Endothelial cell of umbilical vein (primary cell): ENCODE measurements around the gene PTER. TPM values are rescaled to one million over a fixed set of nuclear protein-coding genes. Genes with fewer than 3 reads are reported as not detected.

Experiments used
- BruUV-seq: library from RNA; stranded (reverse); fragments of 400-500 nt; replicated peaks from 2 replicates; lab custom pipeline; 2021; lab: Mats Ljungman, UMichigan
- CTCF ChIA-PET: fragments of 300-600, 350-600 bp; sonication (Branson Sonifier 250); formaldehyde crosslinking; loops from one replicate; lab custom pipeline; 2021; ENCODE audit warnings: antibody characterized with exemption, inconsistent platforms; lab: Charles Lee
- POLR2A ChIA-PET: fragments of 300-600, 350-600 bp; sonication (Branson Sonifier 250); formaldehyde crosslinking; loops from one replicate; lab custom pipeline; 2021; ENCODE audit warnings: antibody characterized with exemption, inconsistent platforms; lab: Charles Lee
- DNase-seq: peaks from one replicate; pipeline ENCODE4 v3.0.0-alpha.2; 2011; ENCODE audit warnings: low read depth, low spot score
- FAIRE-seq: peaks from 2 replicates; lab custom pipeline; 2011; peaks lifted over from hg19 to GRCh38; lab: Jason Lieb, UNC
- H2AFZ ChIP-seq: 2 replicates; pipeline ENCODE4 v1.6.0; 2012; ENCODE audit warnings: low read depth, low read length, control low read depth, inconsistent platforms
- H3K27ac ChIP-seq: 2 replicates; pipeline ENCODE4 v1.5.1; 2011; ENCODE audit warnings: low read depth, mild to moderate bottlenecking, control low read depth, low read length, moderate library complexity; ENCODE audit not compliant: insufficient read depth
- H3K27me3 ChIP-seq, 2 experiments: 2 replicates each; pipeline versions ENCODE4 v1.6.0 to v1.6.1; 2011; ENCODE audit warnings: low read length in 2 of 2, mixed read lengths in 1 of 2; ENCODE audit not compliant: control insufficient read depth in 2 of 2, insufficient read depth in 2 of 2
- H3K36me3 ChIP-seq, 2 experiments: 2 replicates in 1 of 2; 3 replicates in 1 of 2; pipeline ENCODE4 v1.5.1; 2011; ENCODE audit warnings: low read length in 2 of 2, mild to moderate bottlenecking in 1 of 2, moderate library complexity in 1 of 2; ENCODE audit not compliant: control insufficient read depth in 2 of 2, insufficient read depth in 2 of 2; ENCODE audit errors: extremely low read depth in 1 of 2
- H3K4me1 ChIP-seq: 3 replicates; pipeline ENCODE4 v1.5.1; 2011; ENCODE audit warnings: mild to moderate bottlenecking, low read length; ENCODE audit not compliant: control insufficient read depth, insufficient read depth; ENCODE audit errors: extremely low read depth
- H3K4me2 ChIP-seq: 2 replicates; pipeline ENCODE4 v1.6.1; 2011; ENCODE audit warnings: low read length, control low read depth, mixed read lengths; ENCODE audit not compliant: insufficient read depth
- H3K4me3 ChIP-seq, 3 experiments: fragments of 200-600 bp in 1 of 3; sonication (generic), shearing (Covaris generic) in 1 of 3; replicated peaks in 1 of 3; 2 replicates each; pipeline ENCODE4 v1.5.1; 2011 to 2016; ENCODE audit warnings: control low read depth in 3 of 3, low read length in 3 of 3, mild to moderate bottlenecking in 2 of 3, inconsistent platforms in 1 of 3, low read depth in 1 of 3, moderate library complexity in 1 of 3; ENCODE audit not compliant: insufficient read depth in 1 of 3
- H3K79me2 ChIP-seq: 2 replicates; pipeline ENCODE4 v1.6.0; 2012; ENCODE audit warnings: low read length, inconsistent platforms; ENCODE audit not compliant: control insufficient read depth, insufficient read depth
- H3K9ac ChIP-seq: replicated peaks from 2 replicates; pipeline ENCODE3; 2011; ENCODE audit warnings: low read length, control low read depth; ENCODE audit not compliant: insufficient read depth; ENCODE audit errors: extremely low read depth
- H3K9me1 ChIP-seq: replicated peaks from 3 replicates; pipeline ENCODE4 v1.6.0; 2011; ENCODE audit warnings: mild to moderate bottlenecking, low read length; ENCODE audit not compliant: control insufficient read depth, insufficient read depth; ENCODE audit errors: extremely low read depth
- H3K9me3 ChIP-seq: replicated peaks from 2 replicates; pipeline ENCODE4 v1.5.1; 2012; ENCODE audit warnings: low read length, inconsistent platforms; ENCODE audit not compliant: control insufficient read depth, insufficient read depth
- H4K20me1 ChIP-seq: replicated peaks from 2 replicates; pipeline ENCODE3; 2011; ENCODE audit warnings: mild to moderate bottlenecking, low read length; ENCODE audit not compliant: control insufficient read depth, insufficient read depth; ENCODE audit errors: extremely low read depth
- CTCF ChIP-seq, 2 donors: IDR thresholded peaks; 1 replicate in 1 of 2; 2 replicates in 1 of 2; pipeline ENCODE4 v1.5.1; 2011; ENCODE audit warnings: low read length in 2 of 2, mild to moderate bottlenecking in 2 of 2, moderate library complexity in 2 of 2, control low read depth in 1 of 2, inconsistent platforms in 1 of 2, low read depth in 1 of 2; ENCODE audit not compliant: insufficient read depth in 1 of 2; ENCODE audit errors: extremely low read depth in 1 of 2
- EZH2 ChIP-seq: IDR thresholded peaks from 2 replicates; pipeline ENCODE4 v1.6.1; 2012; ENCODE audit warnings: borderline replicate concordance, low read depth, mild to moderate bottlenecking, moderate library complexity, low read length, inconsistent platforms; ENCODE audit not compliant: severe bottlenecking
- FOS ChIP-seq: IDR thresholded peaks from 2 replicates; pipeline ENCODE4 v1.6.1; 2011; ENCODE audit warnings: mild to moderate bottlenecking, low read length, moderate library complexity, borderline replicate concordance; ENCODE audit not compliant: insufficient read depth
- GATA2 ChIP-seq: IDR thresholded peaks from 2 replicates; pipeline ENCODE4 v1.7.0; 2011; ENCODE audit warnings: low read depth, mild to moderate bottlenecking, moderate library complexity, mixed read lengths, low read length; ENCODE audit not compliant: insufficient read length, insufficient read depth
- MAX ChIP-seq: IDR thresholded peaks from 2 replicates; pipeline ENCODE4 v1.6.1; 2011; ENCODE audit not compliant: insufficient read depth, insufficient read length
- MYC ChIP-seq: IDR thresholded peaks from one replicate; pipeline ENCODE4 v1.6.1; 2011; ENCODE audit warnings: mild to moderate bottlenecking, low read depth, low read length
- POLR2A ChIP-seq: IDR thresholded peaks from 2 replicates; pipeline ENCODE4 v1.6.1; 2012; ENCODE audit warnings: low read depth, mild to moderate bottlenecking, control low read depth, low read length
- POLR2AphosphoS5 ChIP-seq: IDR thresholded peaks from 2 replicates; pipeline ENCODE4 v1.6.1; 2012; ENCODE audit warnings: low read depth, mild to moderate bottlenecking, control low read depth, low read length, moderate library complexity; ENCODE audit not compliant: insufficient read depth
- dilution Hi-C: fragments of 300-500 bp; cut with MboI; formaldehyde crosslinking; loops from one replicate; pipeline ENCODE4 v1.15.0; 2019; ENCODE audit warnings: low sequenced_read_pairs; ENCODE audit not compliant: extremely low pct_ligation_motif_present
- intact Hi-C: fragments of 100-400 bp; cut with micrococcal nuclease; formaldehyde crosslinking; loops from one replicate; pipeline ENCODE4 v1.10.0; 2022
- polyA plus RNA-seq, 4 experiments: library from polyadenylated mRNA; depleted of rRNA in 3 of 4; stranded (reverse) in 3 of 4; unstranded in 1 of 4; fragments of >200 nt; gene quantifications; 2 replicates each; pipeline versions ENCODE4 v1.2.1 to v1.2.3, GENCODE V29; 2011 to 2012; ENCODE audit warnings: missing spikeins in 1 of 4
- total RNA-seq: library from RNA; stranded (reverse); gene quantifications from 2 replicates; pipeline ENCODE4 v1.2.3, GENCODE V29; 2021

PTER gene
- total and polyA plus RNA-seq, 2 donors (not counting 3 experiments of a cell fraction or from before 2014, with no cell fraction given): 1.6 to 4.6 TPM

- Histone ChIP-seq H3K4me3 (no peak overlapping the region), H3K9me3 (no peaks in the 10 kb centered on the region), H3K4me1 (no peaks in the 10 kb centered on the region), H3K79me2 (no peaks in the 10 kb centered on the region), H3K27ac (no peak overlapping the region), H2AFZ (no peak overlapping the region), H3K27me3 (peaks cover 0 to 3% of the 10 kb centered on the region in 2 experiments), H3K9ac (no peak overlapping the region), H3K4me2 (no peak overlapping the region), H4K20me1 (no peaks in the 10 kb centered on the region), H3K36me3 (no peaks in the 10 kb centered on the region), H3K9me1 (no peaks in the 10 kb centered on the region)
- DNase-seq (no peak), FAIRE-seq (no peak)
- TF ChIP-seq POLR2A (no peak), EZH2 (no peak), POLR2AphosphoS5 (no peak), GATA2 (no peak), MAX (no peak), FOS (no peak), MYC (no peak), CTCF (IDR thresholded peaks at IDR 0.05; ENCODE audit: extremely low read depth in 1 of 2, insufficient read depth in 1 of 2, low read depth in 1 of 2, low read length in 2 of 2) (no peak)
- BruUV-seq: no TSS peak
- POLR2A ChIA-PET: no interaction called here
- intact Hi-C loops (loop anchor here (2.0 kb wide), 1 partner anchor 666 kb away; no protein-coding TSS in a partner anchor), dilution Hi-C loops (no loop called here)
- CTCF ChIA-PET: interaction anchor here (0.7 to 2.7 kb wide), 17 partner anchors 8 to 665 kb away, joined by 3 to 44 read pairs (median 6); partner anchors contain the start of genes C1QL3 and PTER
These were observed 107.8 kb downstream of the PTER start for GRCh38 chr10:16544591-16544990.
